HepG2 (cell line): ENCODE results near the gene RNU5B-1.

Experiments used
- CEBPB ChIP-seq: IDR thresholded peaks from 2 replicates; pipeline ENCODE4 v1.6.1; 2011; ENCODE audit warnings: low read depth, low read length, improper control_type of control experiment, borderline replicate concordance
- FOSL1 ChIP-seq: sonication (generic); formaldehyde crosslinking; IDR thresholded peaks from 2 replicates; pipeline ENCODE4 v1.9.0; 2021; ENCODE audit warnings: missing genetic modification reagents, borderline replicate concordance
- HNF4G ChIP-seq, 2 experiments: sonication (generic) in 1 of 2; formaldehyde crosslinking in 1 of 2; IDR thresholded peaks; 2 replicates each; pipeline versions ENCODE4 v1.4.0 to v1.6.1; 2011 to 2020; ENCODE audit warnings: borderline replicate concordance in 2 of 2, low read depth in 2 of 2, mild to moderate bottlenecking in 2 of 2, low read length in 1 of 2, missing genetic modification reagents in 1 of 2, moderate library complexity in 1 of 2
- TRIM24 ChIP-seq: sonication (generic); formaldehyde crosslinking; IDR thresholded peaks from 2 replicates; pipeline ENCODE4 v1.8.0; 2022; ENCODE audit warnings: mild to moderate bottlenecking, missing genetic modification reagents
- ZNF766 ChIP-seq: sonication (generic); formaldehyde crosslinking; IDR thresholded peaks from 2 replicates; pipeline ENCODE4 v1.5.0; 2020; ENCODE audit warnings: missing genetic modification reagents, borderline replicate concordance
- TF ChIP-seq, protein P1 (sequence below): sonication (generic); formaldehyde crosslinking; IDR thresholded peaks from 2 replicates; pipeline ENCODE4 v1.5.0; 2020; ENCODE audit warnings: missing genetic modification reagents
- TF ChIP-seq, protein P2 (sequence below), 2 experiments: sonication (generic) in 1 of 2; formaldehyde crosslinking in 1 of 2; IDR thresholded peaks; 2 replicates each; pipeline versions ENCODE4 v1.4.0 to v1.6.1; 2018 to 2020; ENCODE audit warnings: missing genetic modification reagents in 2 of 2, borderline replicate concordance in 1 of 2, low read depth in 1 of 2, mild to moderate bottlenecking in 1 of 2, missing biosample characterization in 1 of 2

DNA sequence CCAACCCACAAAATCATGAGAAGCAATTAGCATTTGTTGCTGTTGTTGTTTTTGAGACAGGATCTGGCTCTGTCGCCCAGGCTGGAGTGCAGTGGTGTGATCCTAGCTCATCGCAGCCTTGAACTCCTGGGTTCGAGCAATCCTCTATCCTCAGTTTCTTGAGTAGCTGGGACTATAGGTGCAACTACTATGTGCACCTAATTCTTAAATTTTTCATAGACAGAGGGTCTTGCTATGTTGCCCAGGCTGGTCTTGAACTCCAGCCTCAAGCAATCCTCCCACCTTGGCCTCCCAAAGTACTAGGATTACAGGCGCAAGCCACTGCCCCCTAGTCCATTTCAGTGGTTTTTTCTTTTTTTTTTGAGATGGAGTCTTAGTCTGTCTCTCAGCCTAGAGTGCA, 36.1 kb upstream of the RNU5B-1 start:
- TF ChIP-seq, protein P1, sequence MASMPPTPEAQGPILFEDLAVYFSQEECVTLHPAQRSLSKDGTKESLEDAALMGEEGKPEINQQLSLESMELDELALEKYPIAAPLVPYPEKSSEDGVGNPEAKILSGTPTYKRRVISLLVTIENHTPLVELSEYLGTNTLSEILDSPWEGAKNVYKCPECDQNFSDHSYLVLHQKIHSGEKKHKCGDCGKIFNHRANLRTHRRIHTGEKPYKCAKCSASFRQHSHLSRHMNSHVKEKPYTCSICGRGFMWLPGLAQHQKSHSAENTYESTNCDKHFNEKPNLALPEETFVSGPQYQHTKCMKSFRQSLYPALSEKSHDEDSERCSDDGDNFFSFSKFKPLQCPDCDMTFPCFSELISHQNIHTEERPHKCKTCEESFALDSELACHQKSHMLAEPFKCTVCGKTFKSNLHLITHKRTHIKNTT (CRISPR knock-in tag), result no peak
- TF ChIP-seq HNF4G (IDR thresholded peaks at IDR 0.05; ENCODE audit: borderline replicate concordance, low read depth, low read length) (no peak), HNF4G (CRISPR knock-in tag; IDR thresholded peaks at IDR 0.05; ENCODE audit: borderline replicate concordance, low read depth) (no peak), CEBPB (no peak), ZNF766 (no peak), FOSL1 (CRISPR knock-in tag) (no peak), TRIM24 (no peak)
- TF ChIP-seq, protein P2, sequence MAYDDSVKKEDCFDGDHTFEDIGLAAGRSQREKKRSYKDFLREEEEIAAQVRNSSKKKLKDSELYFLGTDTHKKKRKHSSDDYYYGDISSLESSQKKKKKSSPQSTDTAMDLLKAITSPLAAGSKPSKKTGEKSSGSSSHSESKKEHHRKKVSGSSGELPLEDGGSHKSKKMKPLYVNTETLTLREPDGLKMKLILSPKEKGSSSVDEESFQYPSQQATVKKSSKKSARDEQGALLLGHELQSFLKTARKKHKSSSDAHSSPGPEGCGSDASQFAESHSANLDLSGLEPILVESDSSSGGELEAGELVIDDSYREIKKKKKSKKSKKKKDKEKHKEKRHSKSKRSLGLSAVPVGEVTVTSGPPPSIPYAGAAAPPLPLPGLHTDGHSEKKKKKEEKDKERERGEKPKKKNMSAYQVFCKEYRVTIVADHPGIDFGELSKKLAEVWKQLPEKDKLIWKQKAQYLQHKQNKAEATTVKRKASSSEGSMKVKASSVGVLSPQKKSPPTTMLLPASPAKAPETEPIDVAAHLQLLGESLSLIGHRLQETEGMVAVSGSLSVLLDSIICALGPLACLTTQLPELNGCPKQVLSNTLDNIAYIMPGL (CRISPR knock-in tag; IDR thresholded peaks at IDR 0.05; ENCODE audit: borderline replicate concordance in 1 of 2, low read depth in 1 of 2), result no peak
